Parathyroid adenoma (tissue), 2 donors: ENCODE results near the gene CSTB.
A peak's percentile ranks its signal among the peaks of the same experiment; 100 is the strongest.

Experiments
- H2AFZ ChIP-seq: fragments of 300-600 bp; sonication (generic); one replicate; pipeline ENCODE4 v1.7.0; 2017; ENCODE audit warnings: antibody characterized with exemption, mild to moderate bottlenecking
- H3K27ac ChIP-seq: fragments of 300-600 bp; sonication (generic); one replicate; pipeline ENCODE4 v1.7.0; 2017
- H3K27me3 ChIP-seq: fragments of 300-600 bp; sonication (generic); one replicate; pipeline ENCODE4 v1.7.0; 2017; ENCODE audit warnings: low read length; ENCODE audit not compliant: control insufficient read depth, insufficient read depth
- H3K36me3 ChIP-seq: fragments of 300-600 bp; sonication (generic); one replicate; pipeline ENCODE4 v1.7.0; 2017; ENCODE audit warnings: low read length; ENCODE audit not compliant: control insufficient read depth, insufficient read depth
- H3K4me1 ChIP-seq: fragments of 300-600 bp; sonication (generic); one replicate; pipeline ENCODE4 v1.7.0; 2017; ENCODE audit warnings: control low read depth
- H3K4me2 ChIP-seq: fragments of 300-600 bp; sonication (generic); one replicate; pipeline ENCODE4 v1.7.0; 2017; ENCODE audit warnings: low read length
- H3K4me3 ChIP-seq: fragments of 300-600 bp; sonication (generic); one replicate; pipeline ENCODE4 v1.7.0; 2017; ENCODE audit warnings: low read depth, low read length
- H3K79me2 ChIP-seq: fragments of 300-600 bp; sonication (generic); one replicate; pipeline ENCODE4 v1.7.0; 2017; ENCODE audit warnings: control low read depth
- H3K9ac ChIP-seq: fragments of 300-600 bp; sonication (generic); one replicate; pipeline ENCODE4 v1.7.0; 2017; ENCODE audit warnings: mild to moderate bottlenecking
- H3K9me3 ChIP-seq: fragments of 300-600 bp; sonication (generic); one replicate; pipeline ENCODE4 v1.7.0; 2017; ENCODE audit warnings: low read length; ENCODE audit not compliant: control insufficient read depth
- CTCF ChIP-seq: fragments of 300-600 bp; sonication (generic); IDR thresholded peaks from one replicate; pipeline ENCODE4 v1.7.0; 2017; ENCODE audit warnings: antibody characterized with exemption, mild to moderate bottlenecking
- donor health status: primary hyperparathyroidism.

The CSTB gene

GRCh38 chr21:43733060-43733459, 43.0 kb downstream of the CSTB start:
- Histone ChIP-seq H3K9ac (no peak overlapping the region), H3K4me1 (peaks cover under 1% of the 10 kb centered on the region)

GRCh38 chr21:43731891-43732711, 44.0 kb downstream of the CSTB start:
- H3K4me3 ChIP-seq: no peak overlapping the region
- H3K9ac ChIP-seq: no peak overlapping the region
- H3K79me2 ChIP-seq: peaks cover 6% of the 10 kb centered on the region
- no peak overlapping the region for H3K27ac ChIP-seq
- no peaks in the 10 kb centered on the region for H3K36me3 ChIP-seq
- no peak for TF ChIP-seq CTCF
- no peaks in the 10 kb centered on the region for H3K9me3 ChIP-seq
- H3K4me2 ChIP-seq: peak overlapping the region; percentile 47
- H2AFZ ChIP-seq: no peak overlapping the region
- H3K27me3 ChIP-seq: no peaks in the 10 kb centered on the region
- H3K4me1 ChIP-seq: peaks cover 8% of the 10 kb centered on the region

More at GRCh38 chr21:43733060-43733459, 43.0 kb downstream of the CSTB start:
- TF ChIP-seq CTCF: no peak
- no peaks in the 10 kb centered on the region for H3K27me3 ChIP-seq
- no peak overlapping the region for H2AFZ ChIP-seq
- no peaks in the 10 kb centered on the region for H3K36me3 ChIP-seq
- H3K4me2 ChIP-seq: no peak overlapping the region
- no peak overlapping the region for H3K27ac ChIP-seq
- no peak overlapping the region for H3K4me3 ChIP-seq
- no peaks in the 10 kb centered on the region for H3K9me3 ChIP-seq
- peaks cover 6% of the 10 kb centered on the region for H3K79me2 ChIP-seq

GRCh38 chr21:43731476-43731875, 44.6 kb downstream of the CSTB start:
- Histone ChIP-seq H3K4me1 (peaks cover 9% of the 10 kb centered on the region), H2AFZ (no peak overlapping the region), H3K9ac (no peak overlapping the region), H3K9me3 (no peaks in the 10 kb centered on the region), H3K4me3 (no peak overlapping the region), H3K4me2 (no peak overlapping the region), H3K27me3 (no peaks in the 10 kb centered on the region), H3K36me3 (no peaks in the 10 kb centered on the region), H3K79me2 (peaks cover 6% of the 10 kb centered on the region), H3K27ac (no peak overlapping the region)
- TF ChIP-seq CTCF: no peak

GRCh38 chr21:43728467-43729390, 47.4 kb downstream of the CSTB start:
- H3K27ac ChIP-seq: peak overlapping the region; percentile 4
- peak overlapping the region; percentile 35 for H3K4me3 ChIP-seq
- H3K9me3 ChIP-seq: no peaks in the 10 kb centered on the region
- no peak for TF ChIP-seq CTCF
- H3K36me3 ChIP-seq: no peaks in the 10 kb centered on the region
- peak overlapping the region; percentile 50 for H2AFZ ChIP-seq
- H3K4me1 ChIP-seq: peaks cover 9% of the 10 kb centered on the region
- H3K27me3 ChIP-seq: no peaks in the 10 kb centered on the region
- peak overlapping the region; percentile 71 for H3K4me2 ChIP-seq
- peaks cover 6% of the 10 kb centered on the region for H3K79me2 ChIP-seq
- H3K9ac ChIP-seq: no peak overlapping the region
